Stimulated activated CD8-positive, alpha-beta memory T cell treated with anti-CD3 and anti-CD28 coated beads, Interleukin-12 subunit alpha, Interleukin-12 subunit beta, amount 100 ng/mL, for 4 hours (primary cell): ENCODE measurements around the gene CDSN.

Experiments used
- DNase-seq: peaks from one replicate; pipeline ENCODE4 v3.0.0-alpha.2; 2020; ENCODE audit warnings: low read depth

CDSN gene

DNA sequence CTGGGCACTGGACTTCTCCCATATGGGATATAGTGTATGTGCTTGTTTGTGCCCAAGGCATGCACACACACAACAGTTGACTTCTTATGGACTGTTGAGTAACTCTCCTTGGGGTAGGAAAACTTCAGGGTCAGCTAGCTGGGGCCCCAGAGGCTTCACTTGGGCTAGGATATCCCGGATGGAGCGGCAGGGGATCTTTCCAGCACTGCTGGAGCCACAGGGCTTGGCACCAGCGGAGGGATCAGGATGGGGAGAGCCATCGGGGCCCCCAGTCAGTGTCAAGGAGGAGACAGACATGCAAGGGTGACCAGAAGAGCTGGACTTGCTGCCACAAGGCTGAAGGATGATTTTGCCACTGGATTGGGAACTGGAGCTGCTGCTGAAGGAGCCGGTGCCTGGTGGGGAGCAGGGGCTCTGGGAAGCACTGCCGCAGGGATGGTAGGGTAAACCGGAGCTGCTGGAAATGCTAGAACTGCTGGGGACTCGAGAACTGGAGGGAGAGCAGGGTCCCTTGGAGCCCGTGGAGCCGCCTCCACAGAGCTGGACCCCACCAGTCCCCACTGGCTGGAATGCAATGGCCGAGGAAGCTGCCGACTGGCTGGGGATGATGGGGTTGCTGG is 4.2 kb downstream of the CDSN start:
- DNase-seq: no peak

DNA sequence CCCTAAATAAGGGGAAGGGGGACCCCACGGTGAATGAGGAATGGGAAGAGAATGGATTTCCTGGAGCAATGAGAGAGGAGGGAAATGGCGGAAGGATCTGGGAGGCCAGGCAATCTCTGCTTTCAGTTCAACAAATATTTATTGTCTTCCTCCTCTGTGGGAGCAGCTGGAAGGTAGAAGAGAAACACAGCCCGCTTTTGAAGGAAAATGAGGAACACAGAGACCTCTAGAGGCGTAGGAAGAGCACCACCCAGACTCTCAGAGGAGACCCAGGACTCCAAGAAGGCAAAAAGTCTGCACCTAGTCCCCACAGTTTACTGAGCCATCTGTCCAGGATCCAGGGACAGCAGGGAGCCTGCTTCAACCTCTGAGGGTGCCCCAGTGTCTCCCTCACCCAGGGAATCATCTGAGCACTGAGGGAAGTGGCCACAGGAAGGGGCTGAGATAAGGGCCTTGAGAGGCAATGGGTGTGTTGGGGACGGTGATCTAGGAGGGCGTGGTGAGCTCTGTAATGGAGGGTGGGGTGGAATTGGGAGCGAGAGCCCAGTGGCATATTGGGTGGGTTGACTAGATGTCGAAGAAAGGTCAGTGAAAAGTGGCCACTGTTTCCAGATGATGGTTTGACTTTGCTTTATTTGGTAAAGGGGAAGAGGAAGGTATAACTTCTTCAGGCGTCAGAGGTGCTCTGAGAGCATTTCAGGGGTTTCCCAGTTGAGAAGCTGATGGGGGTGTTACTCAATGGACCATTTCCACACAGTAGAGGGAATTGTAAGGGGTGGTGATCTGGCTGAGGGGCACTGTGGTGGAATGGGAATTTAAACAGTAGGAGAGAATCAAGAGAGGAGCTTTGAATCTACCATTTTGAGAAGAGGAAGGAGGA is 5.0 kb downstream of the CDSN start:
- DNase-seq: no peak

DNA sequence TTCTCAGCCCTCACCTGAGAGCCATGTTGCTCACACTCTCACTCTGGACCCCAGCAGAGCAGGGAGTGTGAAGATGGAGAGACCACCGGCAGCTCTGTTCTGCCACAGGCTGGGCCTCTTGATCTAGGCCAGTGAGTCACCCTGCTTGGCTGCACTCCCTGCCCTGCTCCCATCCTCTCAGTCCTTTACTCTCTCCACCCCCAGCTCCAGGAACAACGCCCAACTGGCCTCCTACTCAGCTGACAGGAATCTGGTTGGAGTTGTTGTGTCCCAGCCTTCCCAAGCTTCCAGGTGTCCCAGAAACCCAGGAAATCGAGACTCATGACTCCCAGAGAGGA is 5.7 kb downstream of the CDSN start, which contains the start of gene PSORS1C1:
TSS of gene PSORS1C1 (plus strand) at position 260 of the 338 bp plus-strand sequence. CDS start 14,833 bp downstream, outside the sequence.
- DNase-seq: no peak

DNA sequence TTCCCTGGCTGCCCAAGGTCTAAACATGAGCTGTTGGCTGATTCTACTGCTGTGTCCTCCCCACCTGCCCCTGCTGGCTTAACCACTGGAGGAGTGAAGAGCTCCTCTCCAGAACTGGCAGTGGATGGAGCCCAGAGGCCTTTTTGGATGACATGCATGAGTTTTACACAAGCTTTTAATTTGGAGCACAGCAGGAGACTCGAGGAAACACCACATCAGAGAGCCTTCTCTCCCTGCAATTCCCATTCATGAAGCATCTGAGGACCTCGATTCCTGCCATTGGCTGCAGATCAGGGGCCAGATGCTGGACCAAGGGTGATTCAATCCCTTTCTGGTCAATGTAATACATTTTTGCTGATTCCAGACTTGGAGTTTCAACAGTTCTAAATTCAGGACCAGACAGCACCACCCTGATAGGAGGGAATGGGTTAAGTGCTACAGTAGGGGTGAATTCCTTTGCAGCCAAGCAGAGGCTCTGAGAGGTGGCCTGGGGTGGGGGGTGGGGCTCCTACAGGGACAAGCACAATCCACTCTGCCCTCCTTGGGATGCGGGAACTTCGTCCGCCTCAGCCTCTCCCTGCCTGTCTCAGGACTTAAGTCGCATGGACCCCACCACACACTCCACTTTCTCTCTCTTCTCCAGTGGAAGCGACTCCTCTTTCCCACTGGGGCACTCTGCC is 6.2 kb downstream of the CDSN start:
- DNase-seq: no peak

GRCh38 chr6:31112478-31112877 is 7.8 kb downstream of the CDSN start, which contains the start of gene C6orf15:
Gene C6orf15, minus strand, starts transcription at chr6:31112575. Its CDS starts 20 bp downstream, at chr6:31112555.
- no peak for DNase-seq

DNA sequence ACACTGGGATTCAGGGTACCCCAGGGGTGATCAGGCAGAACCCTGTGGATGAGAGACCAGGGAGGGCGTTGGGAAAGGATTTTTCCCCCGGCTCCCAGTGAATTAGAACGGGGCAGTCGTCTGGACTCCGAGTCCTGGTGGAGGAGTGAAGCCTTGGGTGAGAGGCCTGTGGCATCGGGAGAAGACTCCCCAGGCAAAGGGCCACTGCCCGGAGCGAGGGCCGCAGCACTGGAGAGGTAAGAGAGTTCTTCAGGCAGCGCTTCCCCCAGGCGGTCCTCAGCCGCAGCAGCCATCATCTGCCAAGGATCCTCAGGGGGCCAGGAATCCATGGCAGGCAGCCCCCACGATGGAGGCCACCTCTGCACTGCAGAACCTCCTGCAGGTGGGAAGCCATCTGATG is 8.5 kb downstream of the CDSN start:
- DNase-seq: no peak

DNA sequence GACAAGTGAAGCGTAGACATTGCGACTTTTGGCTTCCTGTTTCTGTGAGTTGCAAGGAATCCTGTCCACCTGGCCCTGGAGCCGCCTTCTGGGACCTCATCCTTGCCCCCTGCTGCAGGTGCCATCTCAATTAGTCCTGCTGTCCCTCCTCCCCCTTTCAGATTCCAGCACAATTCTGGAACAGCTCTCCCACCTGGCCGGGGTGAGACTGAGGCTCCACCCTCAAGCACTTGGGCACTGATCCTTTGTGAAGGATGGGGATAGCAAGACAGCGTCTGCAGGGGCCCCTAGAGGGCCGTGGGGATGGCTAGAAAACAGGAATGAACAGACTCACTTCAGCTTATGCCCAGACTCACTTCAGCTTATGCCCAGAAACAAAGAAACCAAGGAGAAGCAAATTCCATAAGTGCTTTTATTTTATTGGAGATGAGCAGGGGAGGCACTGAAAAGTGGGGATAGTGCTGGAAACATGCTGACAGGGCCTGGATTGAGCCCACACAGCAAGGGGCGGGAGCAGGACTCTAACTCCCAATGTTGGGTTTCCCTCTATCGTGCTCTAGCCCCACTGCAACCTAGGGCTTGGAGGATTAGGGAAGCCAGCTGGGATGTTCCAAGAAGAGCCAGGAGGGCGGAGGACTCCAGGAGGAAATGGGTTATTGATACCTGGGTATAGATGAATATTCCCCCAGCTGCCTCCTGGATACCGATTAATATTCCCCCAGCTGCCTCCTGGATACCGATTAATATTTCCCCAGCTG is 9.2 kb downstream of the CDSN start:
- no peak for DNase-seq

DNA sequence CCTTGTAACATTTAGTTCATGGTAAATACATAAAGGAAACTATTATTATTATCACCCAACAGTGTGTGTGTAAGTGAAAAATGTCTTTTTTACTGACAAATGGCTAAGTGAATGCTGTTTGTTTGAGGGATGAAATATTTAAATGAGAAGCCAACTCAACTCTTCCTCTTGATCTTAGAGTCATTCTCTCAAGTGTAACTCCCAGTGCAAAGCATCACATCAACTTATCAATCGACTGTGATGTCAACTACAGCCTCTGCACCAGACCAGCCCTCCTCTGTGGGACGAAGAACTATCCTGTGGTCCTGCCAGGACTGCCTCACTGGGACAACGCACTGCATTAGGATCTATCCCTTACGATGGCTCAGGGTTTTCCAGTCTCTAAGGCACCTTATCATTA is 13.2 kb downstream of the CDSN start:
- no peak for DNase-seq

- DNase-seq: no peak
Measured at GRCh38 chr6:31103136-31103535, 17.1 kb downstream of the CDSN start.

DNA sequence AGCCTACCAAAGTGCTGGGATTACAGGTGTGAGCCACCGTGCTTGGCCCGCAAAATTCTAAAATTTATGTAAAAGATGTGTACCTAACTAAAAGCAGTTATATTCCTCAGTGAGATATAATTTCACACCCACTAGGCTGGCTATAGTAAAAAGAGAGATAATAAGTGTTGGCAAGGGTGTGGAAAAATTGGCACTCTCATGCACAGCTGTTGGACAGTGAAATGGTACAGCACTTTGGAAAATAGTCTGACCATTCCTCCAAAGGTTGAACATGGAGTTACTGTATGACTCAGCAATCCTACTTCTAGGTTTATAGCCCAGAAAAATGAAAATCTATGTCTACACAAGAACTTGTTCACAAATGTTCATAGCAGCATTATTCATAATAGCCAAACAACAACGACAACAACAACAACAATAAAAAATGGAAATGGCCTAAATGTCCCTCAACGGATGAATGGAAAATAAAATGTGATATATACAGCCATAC is 21.8 kb downstream of the CDSN start:
- DNase-seq: no peak

DNA sequence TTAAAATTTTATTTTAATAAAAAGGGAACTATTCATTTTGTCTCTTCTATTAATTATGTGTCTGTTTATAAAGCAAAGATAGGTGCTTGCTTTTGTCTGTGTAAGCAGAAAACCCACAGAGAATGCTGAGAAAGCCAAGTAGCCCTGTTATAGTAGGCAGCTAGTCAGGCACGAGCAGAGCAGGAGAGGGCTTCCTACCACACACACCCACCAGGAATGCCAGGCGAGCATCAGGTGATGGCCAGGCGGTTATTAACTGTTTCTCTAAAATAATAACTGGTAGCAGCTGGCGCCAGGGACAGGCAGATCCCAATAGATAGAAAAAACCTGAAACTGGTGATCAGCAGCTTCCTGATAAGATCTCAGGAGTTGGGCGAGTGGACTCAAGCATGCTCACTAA is 23.6 kb downstream of the CDSN start:
- DNase-seq: no peak

- no peak for DNase-seq
Measured at GRCh38 chr6:31096215-31096614, 24.0 kb downstream of the CDSN start.

GRCh38 chr6:31094389-31094881 is 25.8 kb downstream of the CDSN start:
- DNase-seq: no peak

- no peak for DNase-seq
Measured at GRCh38 chr6:31092769-31093505, 27.3 kb downstream of the CDSN start.

DNA sequence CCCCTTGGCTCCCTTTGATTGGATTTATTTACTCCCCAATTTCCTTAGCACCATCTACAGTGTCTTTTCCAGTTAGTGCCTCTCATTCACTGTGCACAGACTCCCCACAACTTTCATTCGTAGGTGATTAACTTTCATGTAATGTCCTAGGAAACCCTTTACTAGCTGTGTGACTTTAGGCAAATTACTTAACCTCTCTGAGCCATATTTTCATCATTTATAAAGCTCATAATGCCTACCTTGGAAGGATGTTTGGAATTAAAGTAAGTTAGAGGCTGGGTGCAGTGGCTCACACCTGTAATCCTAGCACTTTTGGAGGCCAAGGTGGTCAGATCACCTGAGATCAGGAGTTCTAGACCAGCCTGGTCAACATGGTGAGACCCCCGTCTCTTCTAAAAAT is 28.0 kb downstream of the CDSN start:
- no peak for DNase-seq

DNA sequence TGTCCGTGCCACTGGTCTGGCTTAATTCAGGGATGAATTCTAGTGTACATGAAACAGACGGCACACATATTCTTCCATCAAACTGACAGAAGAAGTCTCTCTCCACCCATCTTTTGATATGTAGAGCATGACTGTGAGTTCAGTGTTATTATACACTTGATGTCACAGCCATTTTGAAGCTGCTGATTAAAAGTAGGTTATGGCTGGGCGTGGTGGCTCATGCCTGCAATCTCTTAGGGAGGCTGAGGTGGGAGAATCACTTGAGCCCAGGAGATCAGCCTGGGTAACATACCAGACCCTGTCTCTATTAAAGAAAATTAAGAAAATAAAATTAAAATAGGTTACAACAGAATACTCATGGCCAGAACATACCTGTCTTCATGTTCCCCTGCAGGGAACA is 28.6 kb downstream of the CDSN start:
- no peak for DNase-seq

- DNase-seq: no peak
Measured at GRCh38 chr6:31090973-31091364, 29.3 kb downstream of the CDSN start.

DNA sequence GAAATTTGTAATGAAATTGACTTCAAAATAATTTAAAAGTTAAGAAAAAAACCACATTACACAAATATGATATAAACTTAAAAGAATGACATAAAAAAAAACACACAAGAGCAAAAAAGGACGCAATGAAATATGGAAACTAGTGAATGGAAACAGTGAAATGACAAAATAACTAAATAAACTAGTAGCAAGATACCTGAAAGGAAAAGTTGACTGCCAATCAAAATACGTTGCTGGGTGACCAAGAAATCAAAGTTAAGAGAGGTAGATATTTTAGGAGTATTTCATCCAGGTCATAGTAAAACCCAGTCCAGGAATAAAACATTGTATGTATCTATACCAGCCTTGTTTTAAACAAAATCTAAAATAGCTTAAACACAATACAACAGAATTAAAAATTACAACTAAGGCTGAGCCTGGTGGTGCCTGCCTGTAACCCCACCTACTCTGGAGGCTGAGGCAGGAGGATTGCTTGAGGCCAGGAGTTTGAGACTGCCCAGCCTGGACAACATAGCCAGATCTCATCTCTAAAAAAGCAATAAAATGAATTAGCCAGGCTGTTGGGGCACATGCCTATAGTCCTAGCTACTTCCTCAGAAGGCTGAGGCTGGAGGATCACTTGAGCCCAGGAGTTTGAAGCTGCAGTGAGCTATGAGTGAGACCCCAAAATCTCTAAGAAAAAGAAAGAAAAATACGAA is 29.8 kb downstream of the CDSN start:
- no peak for DNase-seq

DNA sequence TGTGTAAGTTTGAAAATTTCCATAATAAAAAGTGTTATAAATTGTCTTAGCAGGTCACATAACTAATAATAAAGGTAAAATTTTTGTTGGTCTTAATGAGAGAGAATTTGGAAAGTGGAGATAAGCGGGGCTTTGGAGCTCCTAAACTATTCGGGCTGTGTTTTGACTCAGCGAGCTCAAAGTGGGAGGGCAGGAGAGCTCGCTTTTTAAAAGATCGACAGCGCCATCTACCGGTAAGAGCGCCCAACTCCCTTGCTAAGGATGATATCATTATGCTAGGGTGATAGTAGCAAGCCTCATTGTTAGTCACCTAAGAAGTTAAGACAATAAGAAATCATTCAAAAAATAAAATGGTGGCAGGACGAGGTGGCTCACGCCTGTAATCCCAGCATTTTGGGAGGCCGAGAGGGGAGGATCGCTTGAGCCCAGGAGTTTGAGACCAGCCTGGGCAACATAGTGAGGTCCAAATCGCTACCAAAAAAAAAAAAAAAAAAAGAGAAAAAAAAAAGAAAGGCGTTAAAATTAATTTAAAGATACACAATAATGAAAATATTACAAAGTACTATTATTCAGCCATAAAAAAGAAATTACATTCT is 32.7 kb downstream of the CDSN start:
- peak; percentile 66 for DNase-seq

DNA sequence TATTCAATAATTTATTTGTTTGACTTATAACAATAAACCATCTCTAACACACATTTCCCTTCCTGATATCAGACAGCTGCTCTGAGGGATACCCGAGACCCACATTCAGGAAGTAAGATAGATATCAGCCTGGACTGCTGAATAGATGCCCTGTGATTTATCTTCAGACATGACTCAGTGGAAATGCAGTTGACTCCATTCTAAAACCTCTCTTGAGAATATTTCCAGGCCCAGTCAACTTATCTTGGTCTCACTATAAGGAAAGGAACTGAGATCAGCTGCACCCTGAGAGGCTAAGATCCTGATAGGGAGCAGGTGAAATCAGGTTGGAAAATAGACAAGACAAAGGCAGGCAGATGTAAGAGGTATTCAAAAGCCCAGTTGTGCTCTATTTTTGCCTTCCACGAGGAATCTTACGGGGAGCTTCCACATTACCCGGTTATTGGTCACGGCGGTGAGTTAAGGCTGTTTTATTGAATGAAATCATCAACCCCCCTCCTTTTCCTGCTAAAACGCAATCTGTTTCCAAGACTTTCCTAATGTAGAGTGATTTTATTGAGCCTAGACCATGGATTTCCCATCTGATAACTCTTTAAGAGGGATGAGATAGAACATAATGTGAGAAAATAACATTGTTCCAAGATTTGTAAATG is 33.3 kb downstream of the CDSN start:
- DNase-seq: no peak
